Adipocyte (in vitro differentiated cells): ENCODE data around the gene ANGPTL3.
A peak's percentile ranks its signal among the peaks of the same experiment; 100 is the strongest.
"Not testable (repeated sequence)": the region's sequence is repeated elsewhere in the genome, so short reads cannot be mapped to it uniquely, and the experiment has no call there.

ENCODE experiments used
- DNase-seq: peaks from one replicate; pipeline ENCODE4 v3.0.0-alpha.2; 2015; ENCODE audit warnings: low read depth
- H3K27me3 ChIP-seq: replicated peaks from 2 replicates; pipeline ENCODE4 v1.7.0; 2013; ENCODE audit warnings: mild to moderate bottlenecking, low read length, moderate library complexity; ENCODE audit not compliant: control insufficient read depth, insufficient read depth
- H3K36me3 ChIP-seq: 2 replicates; pipeline ENCODE4 v1.7.0; 2013; ENCODE audit warnings: low read length, mild to moderate bottlenecking, moderate library complexity; ENCODE audit not compliant: control insufficient read depth, insufficient read depth, severe bottlenecking
- H3K4me1 ChIP-seq: 2 replicates; pipeline ENCODE4 v1.7.0; 2013; ENCODE audit warnings: mild to moderate bottlenecking, low read length, moderate library complexity; ENCODE audit not compliant: control insufficient read depth, insufficient read depth
- H3K4me3 ChIP-seq: 2 replicates; pipeline ENCODE4 v1.7.0; 2013; ENCODE audit warnings: mild to moderate bottlenecking, low read length, moderate library complexity
- H3K9ac ChIP-seq: 2 replicates; pipeline ENCODE4 v1.7.0; 2013; ENCODE audit warnings: mild to moderate bottlenecking, low read length, moderate library complexity
- H3K9me3 ChIP-seq: 2 replicates; pipeline ENCODE4 v1.7.0; 2013; ENCODE audit warnings: mild to moderate bottlenecking, low read length, moderate library complexity; ENCODE audit not compliant: control insufficient read depth

ANGPTL3 gene

GRCh38 chr1:62590970-62591368 is 6.4 kb upstream of the ANGPTL3 start:
- H3K9me3 ChIP-seq = no peaks in the 10 kb centered on the region
- H3K4me3 ChIP-seq = no peak overlapping the region
- H3K27me3 ChIP-seq = no peaks in the 10 kb centered on the region
- H3K4me1 ChIP-seq = peaks cover 18% of the 10 kb centered on the region
- H3K36me3 ChIP-seq = peaks cover 10% of the 10 kb centered on the region
- H3K9ac ChIP-seq = no peak overlapping the region
- no peak for DNase-seq

GRCh38 chr1:62593825-62594394 is 3.4 kb upstream of the ANGPTL3 start:
- Histone ChIP-seq H3K36me3 (peaks cover 3% of the 10 kb centered on the region), H3K27me3 (no peaks in the 10 kb centered on the region), H3K9me3 (no peaks in the 10 kb centered on the region), H3K4me3 (no peak overlapping the region), H3K4me1 (peaks cover 12% of the 10 kb centered on the region), H3K9ac (no peak overlapping the region)
- peak; percentile 66 for DNase-seq

GRCh38 chr1:62595647-62596046 is 1.7 kb upstream of the ANGPTL3 start:
- H3K36me3 ChIP-seq = no peaks in the 10 kb centered on the region
- H3K9me3 ChIP-seq = no peaks in the 10 kb centered on the region
- H3K27me3 ChIP-seq = no peaks in the 10 kb centered on the region
- no peak overlapping the region for H3K4me3 ChIP-seq
- no peak for DNase-seq
- H3K4me1 ChIP-seq = peaks cover 12% of the 10 kb centered on the region
- H3K9ac ChIP-seq = no peak overlapping the region

GRCh38 chr1:62599044-62599443 is 1.7 kb downstream of the ANGPTL3 start:
- H3K9ac ChIP-seq = no peak overlapping the region
- no peaks in the 10 kb centered on the region for H3K36me3 ChIP-seq
- DNase-seq = no peak
- H3K4me3 ChIP-seq = no peak overlapping the region
- H3K9me3 ChIP-seq = no peaks in the 10 kb centered on the region
- H3K27me3 ChIP-seq = no peaks in the 10 kb centered on the region
- peaks cover 5% of the 10 kb centered on the region for H3K4me1 ChIP-seq

GRCh38 chr1:62601457-62601856 is 4.1 kb downstream of the ANGPTL3 start:
- Histone ChIP-seq H3K4me3 (no peak overlapping the region), H3K36me3 (no peaks in the 10 kb centered on the region), H3K4me1 (no peaks in the 10 kb centered on the region), H3K27me3 (no peaks in the 10 kb centered on the region), H3K9me3 (no peaks in the 10 kb centered on the region), H3K9ac (no peak overlapping the region)
- DNase-seq = peak; percentile 50

GRCh38 chr1:62608905-62609304 is 11.6 kb downstream of the ANGPTL3 start:
- no peaks in the 10 kb centered on the region for H3K9me3 ChIP-seq
- DNase-seq = no peak
- H3K4me1 ChIP-seq = peaks cover 11% of the 10 kb centered on the region
- no peak overlapping the region for H3K9ac ChIP-seq
- no peaks in the 10 kb centered on the region for H3K27me3 ChIP-seq
- no peak overlapping the region for H3K4me3 ChIP-seq
- peaks cover 12% of the 10 kb centered on the region for H3K36me3 ChIP-seq

GRCh38 chr1:62610588-62610987 is 13.3 kb downstream of the ANGPTL3 start:
- H3K4me1 ChIP-seq = peaks cover 16% of the 10 kb centered on the region
- peaks cover 12% of the 10 kb centered on the region for H3K36me3 ChIP-seq
- not testable (repeated sequence) for H3K9ac ChIP-seq, H3K27me3 ChIP-seq, H3K4me3 ChIP-seq, H3K9me3 ChIP-seq, DNase-seq

- Histone ChIP-seq H3K9ac (no peak overlapping the region), H3K4me1 (peaks cover 22% of the 10 kb centered on the region), H3K27me3 (no peaks in the 10 kb centered on the region), H3K36me3 (peaks cover 21% of the 10 kb centered on the region), H3K4me3 (no peak overlapping the region), H3K9me3 (no peaks in the 10 kb centered on the region)
- no peak for DNase-seq
Measured at GRCh38 chr1:62612770-62613169, 15.4 kb downstream of the ANGPTL3 start.

- peaks cover 22% of the 10 kb centered on the region for H3K4me1 ChIP-seq
- peaks cover 27% of the 10 kb centered on the region for H3K36me3 ChIP-seq
- no peak for DNase-seq
- H3K4me3 ChIP-seq = no peak overlapping the region
- no peaks in the 10 kb centered on the region for H3K27me3 ChIP-seq
- H3K9ac ChIP-seq = no peak overlapping the region
- no peaks in the 10 kb centered on the region for H3K9me3 ChIP-seq
Measured at GRCh38 chr1:62613325-62613727, 16.0 kb downstream of the ANGPTL3 start.

GRCh38 chr1:62613890-62614289 is 16.6 kb downstream of the ANGPTL3 start:
- Histone ChIP-seq H3K4me1 (peaks cover 22% of the 10 kb centered on the region), H3K9me3 (no peaks in the 10 kb centered on the region)
- peak; percentile 41 for DNase-seq

GRCh38 chr1:62621907-62622306 is 24.6 kb downstream of the ANGPTL3 start:
- Histone ChIP-seq H3K9me3 (no peaks in the 10 kb centered on the region), H3K36me3 (peaks cover 36% of the 10 kb centered on the region), H3K27me3 (no peaks in the 10 kb centered on the region), H3K9ac (peak overlapping the region; percentile 19), H3K4me1 (peaks cover 24% of the 10 kb centered on the region), H3K4me3 (no peak overlapping the region)
- peak; percentile 95 for DNase-seq

More at GRCh38 chr1:62613890-62614289, 16.6 kb downstream of the ANGPTL3 start:
- Histone ChIP-seq H3K36me3 (peaks cover 33% of the 10 kb centered on the region), H3K9ac (no peak overlapping the region), H3K4me3 (no peak overlapping the region), H3K27me3 (no peaks in the 10 kb centered on the region)

- no peak overlapping the region for H3K9ac ChIP-seq
- no peak overlapping the region for H3K4me3 ChIP-seq
- no peaks in the 10 kb centered on the region for H3K9me3 ChIP-seq
- peaks cover 22% of the 10 kb centered on the region for H3K4me1 ChIP-seq
- no peaks in the 10 kb centered on the region for H3K27me3 ChIP-seq
- peaks cover 27% of the 10 kb centered on the region for H3K36me3 ChIP-seq
- no peak for DNase-seq
Measured at GRCh38 chr1:62625415-62625814, 28.1 kb downstream of the ANGPTL3 start.
